HG02981 (cell line): Measurements from ENCODE around the gene TP53INP2.
"Not testable (repeated sequence)": the region's sequence is repeated elsewhere in the genome, so short reads cannot be mapped to it uniquely, and the experiment has no call there.

ENCODE experiments used
- ATAC-seq: cut with Tn5 transposase; IDR thresholded peaks from one replicate; pipeline ENCODE4 v1.9.1; 2021; ENCODE audit warnings: mild to moderate bottlenecking, moderate library complexity; ENCODE audit not compliant: unreplicated experiment

Gene TP53INP2

GRCh38 chr20:34720266-34720665 is 16.1 kb downstream of the TP53INP2 start:
- no peak for ATAC-seq

GRCh38 chr20:34722560-34722959 is 18.4 kb downstream of the TP53INP2 start:
- ATAC-seq, result not testable (repeated sequence)

- no peak for ATAC-seq
These were observed 20.0 kb downstream of the TP53INP2 start for GRCh38 chr20:34724172-34724571.

GRCh38 chr20:34729416-34729815 is 25.3 kb downstream of the TP53INP2 start:
- ATAC-seq, result no peak

- no peak for ATAC-seq
These were observed 28.4 kb downstream of the TP53INP2 start for GRCh38 chr20:34732523-34732922.

GRCh38 chr20:34736106-34736735 is 32.1 kb downstream of the TP53INP2 start:
- no peak for ATAC-seq

GRCh38 chr20:34743039-34743438 is 38.9 kb downstream of the TP53INP2 start:
- no peak for ATAC-seq

GRCh38 chr20:34744340-34744739 is 40.2 kb downstream of the TP53INP2 start:
- ATAC-seq, result no peak

- no peak for ATAC-seq
These were observed 40.7 kb downstream of the TP53INP2 start for GRCh38 chr20:34744847-34745246.

- ATAC-seq, result no peak
These were observed 42.5 kb downstream of the TP53INP2 start for GRCh38 chr20:34746674-34747073.

GRCh38 chr20:34747479-34747878 is 43.3 kb downstream of the TP53INP2 start:
- ATAC-seq, result no peak

GRCh38 chr20:34748709-34749108 is 44.6 kb downstream of the TP53INP2 start:
- no peak for ATAC-seq

- ATAC-seq, result no peak
These were observed 46.3 kb downstream of the TP53INP2 start for GRCh38 chr20:34750484-34750883.

GRCh38 chr20:34751453-34751852 is 47.3 kb downstream of the TP53INP2 start:
- no peak for ATAC-seq

GRCh38 chr20:34753706-34754461 is 49.7 kb downstream of the TP53INP2 start:
- ATAC-seq, result no peak

- ATAC-seq, result no peak
These were observed 50.5 kb downstream of the TP53INP2 start for GRCh38 chr20:34754611-34755010.

GRCh38 chr20:34755367-34755766 is 51.2 kb downstream of the TP53INP2 start:
- ATAC-seq, result no peak

GRCh38 chr20:34762031-34762555 is 57.9 kb downstream of the TP53INP2 start:
- ATAC-seq, result no peak
